GM12878 (cell line): ENCODE data around the gene FBLN1.

Experiments
- BACH1 ChIP-seq: fragments of 450-650 bp; IDR thresholded peaks from 2 replicates; pipeline ENCODE4 v1.6.1; 2017; ENCODE audit warnings: mild to moderate bottlenecking, borderline replicate concordance
- FOXM1 ChIP-seq: IDR thresholded peaks from 2 replicates; pipeline ENCODE4 v1.6.1; 2012; ENCODE audit warnings: low read depth, mild to moderate bottlenecking, inconsistent platforms, low read length, moderate library complexity
- POLR2A ChIP-seq: IDR thresholded peaks from 2 replicates; pipeline ENCODE4 v1.6.1; 2011; ENCODE audit warnings: low read depth, mild to moderate bottlenecking, low read length
- RBBP5 ChIP-seq: fragments of 200-600 bp; sonication (generic); conservative IDR thresholded peaks from 2 replicates; pipeline ENCODE4 v1.6.1; 2016
- TAF1 ChIP-seq: IDR thresholded peaks from 2 replicates; pipeline ENCODE4 v1.6.1; 2011; ENCODE audit warnings: mild to moderate bottlenecking, low read depth, low read length, borderline replicate concordance
- TF ChIP-seq, protein P1 (sequence below): fragments of 450-650 bp; IDR thresholded peaks from 2 replicates; pipeline ENCODE4 v1.6.1; 2017; ENCODE audit warnings: mild to moderate bottlenecking, moderate library complexity
- TF ChIP-seq, protein P2 (sequence below), 3 experiments: IDR thresholded peaks in 2 of 3; conservative IDR thresholded peaks in 1 of 3; 2 replicates each; pipeline ENCODE4 v1.5.1; 2011; ENCODE audit warnings: low read depth in 3 of 3, low read length in 3 of 3, mild to moderate bottlenecking in 3 of 3, control low read depth in 2 of 3, moderate library complexity in 2 of 3, inconsistent platforms in 1 of 3, mixed read lengths in 1 of 3; ENCODE audit not compliant: control insufficient read depth in 2 of 3, insufficient read depth in 1 of 3; ENCODE audit errors: extremely low read depth in 1 of 3
- TF ChIP-seq, protein P3 (sequence below): fragments of 450-650 bp; IDR thresholded peaks from 2 replicates; pipeline ENCODE4 v1.6.1; 2017; ENCODE audit warnings: mild to moderate bottlenecking

DNA sequence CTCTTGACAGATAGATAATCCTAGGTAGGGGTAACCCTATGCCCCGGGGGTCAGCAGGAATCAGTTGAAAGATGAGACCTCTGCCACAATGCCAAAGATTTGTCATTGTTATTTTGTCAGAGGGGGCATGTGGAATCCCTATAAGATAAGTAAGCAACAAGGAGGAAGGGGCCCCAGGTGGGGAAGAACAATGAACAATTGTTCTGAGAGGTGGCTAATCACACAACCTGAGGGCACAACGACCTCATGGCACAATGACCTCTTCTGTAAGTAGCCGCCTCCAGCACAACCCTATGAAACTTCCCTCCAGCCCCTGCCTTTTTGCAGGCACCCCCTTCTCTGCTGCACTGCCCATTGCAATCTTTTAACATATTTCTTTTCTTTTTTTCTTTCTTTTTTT, 11.8 kb upstream of the FBLN1 start:
- no peak for TF ChIP-seq FOXM1
- TF ChIP-seq BACH1, result no peak
- TF ChIP-seq, protein P1, sequence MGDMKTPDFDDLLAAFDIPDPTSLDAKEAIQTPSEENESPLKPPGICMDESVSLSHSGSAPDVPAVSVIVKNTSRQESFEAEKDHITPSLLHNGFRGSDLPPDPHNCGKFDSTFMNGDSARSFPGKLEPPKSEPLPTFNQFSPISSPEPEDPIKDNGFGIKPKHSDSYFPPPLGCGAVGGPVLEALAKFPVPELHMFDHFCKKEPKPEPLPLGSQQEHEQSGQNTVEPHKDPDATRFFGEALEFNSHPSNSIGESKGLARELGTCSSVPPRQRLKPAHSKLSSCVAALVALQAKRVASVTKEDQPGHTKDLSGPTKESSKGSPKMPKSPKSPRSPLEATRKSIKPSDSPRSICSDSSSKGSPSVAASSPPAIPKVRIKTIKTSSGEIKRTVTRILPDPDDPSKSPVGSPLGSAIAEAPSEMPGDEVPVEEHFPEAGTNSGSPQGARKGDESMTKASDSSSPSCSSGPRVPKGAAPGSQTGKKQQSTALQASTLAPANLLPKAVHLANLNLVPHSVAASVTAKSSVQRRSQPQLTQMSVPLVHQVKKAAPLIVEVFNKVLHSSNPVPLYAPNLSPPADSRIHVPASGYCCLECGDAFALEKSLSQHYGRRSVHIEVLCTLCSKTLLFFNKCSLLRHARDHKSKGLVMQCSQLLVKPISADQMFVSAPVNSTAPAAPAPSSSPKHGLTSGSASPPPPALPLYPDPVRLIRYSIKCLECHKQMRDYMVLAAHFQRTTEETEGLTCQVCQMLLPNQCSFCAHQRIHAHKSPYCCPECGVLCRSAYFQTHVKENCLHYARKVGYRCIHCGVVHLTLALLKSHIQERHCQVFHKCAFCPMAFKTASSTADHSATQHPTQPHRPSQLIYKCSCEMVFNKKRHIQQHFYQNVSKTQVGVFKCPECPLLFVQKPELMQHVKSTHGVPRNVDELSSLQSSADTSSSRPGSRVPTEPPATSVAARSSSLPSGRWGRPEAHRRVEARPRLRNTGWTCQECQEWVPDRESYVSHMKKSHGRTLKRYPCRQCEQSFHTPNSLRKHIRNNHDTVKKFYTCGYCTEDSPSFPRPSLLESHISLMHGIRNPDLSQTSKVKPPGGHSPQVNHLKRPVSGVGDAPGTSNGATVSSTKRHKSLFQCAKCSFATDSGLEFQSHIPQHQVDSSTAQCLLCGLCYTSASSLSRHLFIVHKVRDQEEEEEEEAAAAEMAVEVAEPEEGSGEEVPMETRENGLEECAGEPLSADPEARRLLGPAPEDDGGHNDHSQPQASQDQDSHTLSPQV, result no peak
- no peak for TF ChIP-seq POLR2A
- TF ChIP-seq, protein P2, sequence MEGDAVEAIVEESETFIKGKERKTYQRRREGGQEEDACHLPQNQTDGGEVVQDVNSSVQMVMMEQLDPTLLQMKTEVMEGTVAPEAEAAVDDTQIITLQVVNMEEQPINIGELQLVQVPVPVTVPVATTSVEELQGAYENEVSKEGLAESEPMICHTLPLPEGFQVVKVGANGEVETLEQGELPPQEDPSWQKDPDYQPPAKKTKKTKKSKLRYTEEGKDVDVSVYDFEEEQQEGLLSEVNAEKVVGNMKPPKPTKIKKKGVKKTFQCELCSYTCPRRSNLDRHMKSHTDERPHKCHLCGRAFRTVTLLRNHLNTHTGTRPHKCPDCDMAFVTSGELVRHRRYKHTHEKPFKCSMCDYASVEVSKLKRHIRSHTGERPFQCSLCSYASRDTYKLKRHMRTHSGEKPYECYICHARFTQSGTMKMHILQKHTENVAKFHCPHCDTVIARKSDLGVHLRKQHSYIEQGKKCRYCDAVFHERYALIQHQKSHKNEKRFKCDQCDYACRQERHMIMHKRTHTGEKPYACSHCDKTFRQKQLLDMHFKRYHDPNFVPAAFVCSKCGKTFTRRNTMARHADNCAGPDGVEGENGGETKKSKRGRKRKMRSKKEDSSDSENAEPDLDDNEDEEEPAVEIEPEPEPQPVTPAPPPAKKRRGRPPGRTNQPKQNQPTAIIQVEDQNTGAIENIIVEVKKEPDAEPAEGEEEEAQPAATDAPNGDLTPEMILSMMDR (IDR thresholded peaks at IDR 0.05 in 2 of 3, conservative IDR thresholded peaks at IDR 0.05 in 1 of 3; ENCODE audit: control insufficient read depth in 2 of 3, extremely low read depth in 1 of 3, insufficient read depth in 1 of 3, low read depth in 3 of 3, low read length in 3 of 3), result no peak
- TF ChIP-seq, protein P3, sequence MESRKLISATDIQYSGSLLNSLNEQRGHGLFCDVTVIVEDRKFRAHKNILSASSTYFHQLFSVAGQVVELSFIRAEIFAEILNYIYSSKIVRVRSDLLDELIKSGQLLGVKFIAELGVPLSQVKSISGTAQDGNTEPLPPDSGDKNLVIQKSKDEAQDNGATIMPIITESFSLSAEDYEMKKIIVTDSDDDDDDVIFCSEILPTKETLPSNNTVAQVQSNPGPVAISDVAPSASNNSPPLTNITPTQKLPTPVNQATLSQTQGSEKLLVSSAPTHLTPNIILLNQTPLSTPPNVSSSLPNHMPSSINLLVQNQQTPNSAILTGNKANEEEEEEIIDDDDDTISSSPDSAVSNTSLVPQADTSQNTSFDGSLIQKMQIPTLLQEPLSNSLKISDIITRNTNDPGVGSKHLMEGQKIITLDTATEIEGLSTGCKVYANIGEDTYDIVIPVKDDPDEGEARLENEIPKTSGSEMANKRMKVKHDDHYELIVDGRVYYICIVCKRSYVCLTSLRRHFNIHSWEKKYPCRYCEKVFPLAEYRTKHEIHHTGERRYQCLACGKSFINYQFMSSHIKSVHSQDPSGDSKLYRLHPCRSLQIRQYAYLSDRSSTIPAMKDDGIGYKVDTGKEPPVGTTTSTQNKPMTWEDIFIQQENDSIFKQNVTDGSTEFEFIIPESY, result no peak
- TF ChIP-seq TAF1, result no peak
- TF ChIP-seq RBBP5, result no peak
